Measurements from ENCODE around the gene ERG28.
"Not testable (repeated sequence)": the region's sequence is repeated elsewhere in the genome, so short reads cannot be mapped to it uniquely, and the experiment has no call there.

The ERG28 gene

DNA sequence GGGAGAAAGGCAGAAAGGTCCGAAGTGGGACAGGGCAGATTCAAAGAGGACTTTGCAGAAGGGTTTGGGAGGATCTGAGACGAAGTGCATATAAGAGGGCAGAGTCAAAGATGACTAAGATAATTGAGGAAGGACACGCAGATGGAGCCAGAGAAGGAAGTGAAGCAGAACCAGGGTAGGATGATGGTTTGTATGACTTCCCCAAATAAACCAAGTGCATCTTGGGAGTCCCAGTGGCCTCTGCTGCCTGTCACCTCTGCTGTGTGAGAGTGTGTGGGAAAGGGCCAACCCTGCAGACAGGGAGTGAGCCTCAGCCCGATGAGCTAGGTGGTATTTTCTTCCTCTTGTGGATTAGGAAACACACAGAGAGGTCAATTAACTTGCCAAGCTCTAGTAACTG lies 45.5 kb downstream of the ERG28 start:
- DNase-seq: no peak

DNA sequence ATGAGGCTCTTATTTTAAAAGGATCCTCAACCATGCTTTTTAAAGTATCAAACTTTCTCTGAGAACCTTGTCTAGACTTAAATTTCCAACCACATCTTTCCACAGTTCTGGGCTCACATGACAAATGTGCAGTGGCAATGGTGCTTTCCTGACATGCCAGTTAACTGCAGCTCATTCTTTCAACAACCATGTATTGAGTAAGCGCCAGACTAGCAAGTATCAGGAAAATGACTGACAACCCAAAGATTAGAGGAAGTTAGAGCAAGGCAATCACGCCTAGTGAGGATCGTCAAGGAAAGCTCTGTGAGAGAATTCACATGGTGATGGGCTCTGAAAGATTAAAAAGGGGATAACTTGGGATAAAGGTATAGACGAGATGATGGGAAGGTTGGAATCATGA lies 46.5 kb downstream of the ERG28 start:
- DNase-seq: no peak

DNA sequence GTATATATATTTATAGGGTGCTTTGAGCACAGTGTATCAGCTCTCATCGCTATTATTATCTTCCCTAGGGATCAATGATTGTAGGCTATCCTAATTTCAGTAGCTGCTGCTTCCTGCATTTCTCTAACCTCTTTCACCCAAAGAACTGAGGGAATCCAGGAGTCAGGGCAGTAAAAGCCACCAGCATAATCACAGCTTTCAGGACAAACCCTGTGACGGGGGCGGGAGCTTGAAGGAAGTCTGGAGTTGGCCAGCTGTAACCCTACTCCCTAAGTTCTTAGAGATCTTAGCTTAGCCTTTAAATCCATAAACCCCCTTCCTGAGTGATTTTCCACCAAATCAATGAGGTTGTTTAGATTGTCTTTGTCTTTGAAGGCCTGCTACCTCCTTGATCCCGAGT lies 48.5 kb downstream of the ERG28 start:
- DNase-seq: no peak

DNA sequence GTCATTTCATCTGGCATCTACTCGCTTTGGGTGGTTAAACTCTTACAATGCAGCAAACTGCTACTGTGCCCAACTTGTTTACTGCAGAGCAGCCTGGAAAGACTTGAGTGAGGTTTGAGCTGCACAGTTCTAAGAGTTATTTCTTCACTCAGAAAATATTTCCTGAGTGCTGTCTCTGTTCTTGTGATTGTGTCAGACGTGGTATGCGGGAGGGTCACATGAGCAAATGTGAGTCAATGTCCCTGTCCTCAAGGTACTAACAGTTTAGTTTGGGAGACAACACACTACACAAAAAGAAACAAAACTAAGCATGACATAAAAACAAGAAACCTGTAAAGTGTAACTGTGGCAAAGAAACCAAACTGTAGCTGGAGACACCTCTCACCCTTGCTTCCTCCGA lies 49.8 kb downstream of the ERG28 start:
- no peak for DNase-seq

DNA sequence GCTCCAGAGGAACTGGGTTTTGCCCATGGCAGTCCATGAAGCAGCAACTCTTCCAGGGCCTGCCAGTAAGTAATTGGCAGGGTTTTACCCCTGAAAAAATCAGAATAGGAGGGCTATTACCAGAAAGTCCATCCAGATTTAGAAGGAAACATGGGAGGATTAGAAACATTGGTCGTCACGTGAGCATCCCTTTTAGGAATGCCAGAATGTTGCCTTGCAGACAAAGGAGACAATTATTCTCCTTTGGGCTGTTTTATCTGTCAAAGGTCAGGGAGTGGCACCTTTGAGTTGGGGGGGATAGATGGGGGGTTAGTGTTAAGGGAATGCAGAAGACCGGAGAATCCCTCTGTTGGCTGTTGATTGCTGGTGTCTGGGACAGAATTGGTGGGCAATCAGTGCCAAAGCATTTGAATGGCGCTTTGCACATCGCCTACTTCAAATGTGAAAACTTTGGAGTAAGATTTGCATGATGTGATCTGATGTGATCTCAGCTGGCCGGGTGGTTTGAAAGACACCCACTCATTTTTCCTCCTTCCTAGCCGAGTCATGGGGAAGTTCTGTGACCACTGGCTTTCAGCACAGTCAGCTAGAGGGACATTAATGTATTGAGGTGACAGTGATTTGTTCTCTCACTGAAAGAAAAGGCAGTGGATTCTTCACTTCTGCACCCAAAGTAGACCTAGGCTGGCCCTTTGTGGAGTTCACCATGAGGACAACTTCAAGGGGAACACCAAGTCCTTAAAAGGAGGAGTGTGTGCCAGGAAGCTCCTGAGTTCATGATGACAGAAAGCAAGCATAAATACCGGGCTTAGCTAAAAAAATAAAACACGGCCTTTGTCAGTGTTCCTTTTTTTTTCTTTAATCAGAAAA lies 50.8 kb downstream of the ERG28 start:
- DNase-seq: no peak

DNA sequence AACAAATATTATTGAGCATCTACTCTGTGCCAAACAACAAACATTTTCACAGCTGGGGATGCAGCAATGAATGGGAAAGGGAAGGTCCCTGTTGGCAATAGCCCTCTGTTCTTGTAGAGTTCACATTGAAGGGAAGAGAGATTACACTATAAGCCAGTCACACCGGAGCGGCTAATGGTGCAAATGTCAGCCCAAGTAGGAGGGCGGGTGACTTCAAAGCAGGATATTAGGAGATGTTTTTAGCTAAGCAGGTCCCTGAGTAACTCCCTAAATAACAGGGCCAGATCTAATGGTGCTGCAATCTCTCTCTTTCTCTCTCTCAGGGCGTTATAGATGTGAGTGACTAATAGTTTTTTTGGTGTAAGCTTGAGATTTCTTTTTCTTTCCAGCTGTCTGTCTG lies 51.6 kb downstream of the ERG28 start:
- DNase-seq: no peak

DNA sequence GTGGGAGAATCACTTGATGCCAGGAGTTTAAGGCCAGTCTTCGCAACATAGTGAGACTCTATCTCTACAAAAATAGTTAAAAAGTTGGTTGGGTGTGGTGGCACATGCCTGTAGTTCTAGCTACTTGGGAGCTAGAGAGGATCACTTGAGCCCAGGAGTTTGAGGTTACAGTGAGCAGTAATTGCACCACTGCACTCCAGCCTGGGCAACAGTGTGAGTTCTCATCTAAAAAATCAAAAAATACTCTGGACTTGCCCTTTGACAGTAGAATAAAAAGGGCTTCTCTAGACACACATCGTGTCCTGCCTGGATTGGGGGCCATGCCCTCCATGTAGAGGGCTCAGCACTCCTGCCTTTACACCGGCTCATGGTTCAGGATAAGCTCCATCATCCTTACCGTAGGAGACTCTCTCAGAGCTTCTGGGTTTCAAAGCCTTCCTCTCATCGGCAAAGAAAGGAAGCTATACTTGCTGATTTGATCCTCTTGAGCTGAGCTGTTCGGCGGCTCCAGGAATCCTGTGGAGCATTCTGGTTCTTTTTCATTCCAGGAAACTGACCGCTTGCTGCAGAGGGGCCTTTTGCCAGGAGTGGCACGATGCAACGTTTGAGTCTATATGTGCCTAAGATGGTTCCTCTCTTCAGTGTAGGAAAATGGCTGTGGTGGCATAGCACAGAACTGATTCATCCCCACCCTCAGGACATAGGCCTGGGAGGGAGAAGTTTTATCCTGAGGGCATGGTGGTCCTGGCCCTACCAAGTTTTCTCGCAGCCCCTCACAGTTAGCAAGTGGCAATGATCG lies 52.6 kb downstream of the ERG28 start:
- DNase-seq: no peak

DNA sequence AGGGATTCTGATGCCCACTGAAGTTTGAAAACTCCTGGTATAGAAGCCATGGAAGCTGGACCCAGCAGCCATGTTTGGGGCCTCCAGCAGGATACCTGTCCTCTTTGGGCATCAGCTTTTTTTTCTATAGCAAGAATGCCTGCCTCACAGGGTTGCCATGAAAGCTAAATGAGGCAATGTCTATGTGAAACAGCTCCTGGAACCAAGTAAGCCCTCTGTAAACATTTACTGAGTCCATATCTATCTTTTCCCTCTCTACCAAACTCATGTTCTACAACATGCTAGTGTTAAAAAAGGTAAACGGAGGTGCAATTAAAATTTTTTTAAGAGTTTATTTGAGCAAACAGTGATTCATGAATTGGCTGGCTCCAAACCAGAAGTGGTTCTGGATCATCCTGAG lies 53.6 kb downstream of the ERG28 start:
- DNase-seq: no peak

DNA sequence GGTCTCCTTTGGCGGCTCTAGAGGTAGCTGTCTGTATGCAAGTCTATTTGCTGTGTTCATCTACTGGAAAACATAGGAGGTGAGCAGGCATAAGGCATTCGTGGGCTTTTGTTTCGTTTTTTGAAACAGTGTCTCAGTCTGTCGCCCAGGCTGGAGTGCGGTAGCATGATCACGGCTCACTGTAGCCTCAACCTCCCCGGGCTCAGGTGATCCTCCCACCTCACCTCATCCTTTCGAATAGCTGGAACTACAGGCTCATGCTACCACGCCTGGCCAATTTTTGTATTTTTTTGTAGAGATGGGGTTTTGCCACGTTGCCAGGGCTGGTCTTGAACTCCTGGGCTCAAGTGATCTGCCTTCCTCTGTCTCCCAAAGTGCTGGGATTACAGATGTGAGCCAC lies 54.8 kb downstream of the ERG28 start:
- no peak for DNase-seq

DNA sequence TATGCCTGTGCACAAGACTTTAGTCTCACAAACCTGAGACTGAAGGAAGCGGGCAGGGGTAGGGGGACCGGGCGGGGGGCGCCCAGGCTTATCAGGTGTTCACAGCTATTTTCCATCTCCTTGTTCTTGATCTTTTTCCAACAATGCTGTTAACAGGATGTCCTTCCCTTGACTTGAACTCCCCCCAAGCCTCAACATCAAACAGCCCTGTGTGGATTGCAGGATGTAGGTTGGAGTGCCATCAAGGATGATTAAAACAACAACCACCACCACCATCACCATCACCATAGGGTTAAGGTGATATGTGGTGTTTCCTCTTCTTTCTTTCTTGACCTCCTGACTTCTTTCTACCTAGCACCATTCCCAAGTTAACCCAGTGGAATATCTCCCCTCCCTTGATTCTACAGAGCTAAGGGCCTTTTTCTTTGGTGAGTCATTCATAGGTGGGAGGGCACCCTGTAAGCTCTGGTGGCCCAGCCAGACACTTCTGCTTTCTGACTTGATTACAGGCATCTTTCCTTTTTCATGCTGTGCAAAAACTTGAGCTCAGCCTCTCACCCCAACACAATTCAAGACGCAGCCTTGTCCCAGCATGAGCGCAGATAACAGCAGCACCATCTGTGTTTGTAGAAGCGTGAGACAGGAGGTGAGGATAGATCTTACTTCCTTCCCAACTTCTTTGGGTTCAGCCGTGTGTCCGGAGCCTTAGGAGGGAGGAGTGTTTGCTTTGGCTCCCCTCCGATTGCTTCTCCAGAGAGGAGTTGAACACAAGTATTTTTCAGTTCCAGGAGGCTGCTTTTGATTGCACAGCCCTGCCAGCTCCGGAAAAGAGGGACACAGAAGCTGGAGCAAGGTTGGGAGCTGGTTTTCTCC lies 55.5 kb downstream of the ERG28 start:
- DNase-seq: no peak

DNA sequence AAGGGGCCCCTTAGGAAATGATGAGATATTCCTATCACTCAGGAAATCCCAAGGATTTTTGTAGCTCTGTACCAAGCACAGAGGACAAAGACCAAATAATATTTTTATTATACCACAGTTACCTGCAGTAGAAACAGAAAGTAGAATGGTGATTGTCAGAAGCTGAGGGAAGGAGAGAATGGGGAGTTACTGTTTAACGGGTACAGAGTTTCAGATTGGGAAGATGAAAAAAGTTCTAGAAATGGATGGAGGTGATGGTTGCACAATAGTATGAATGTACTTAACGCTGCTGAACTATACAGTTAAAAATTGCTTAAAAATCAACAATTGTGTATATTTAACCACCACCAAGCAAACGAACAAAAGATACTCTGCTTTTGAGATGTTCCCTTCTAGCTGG lies 58.2 kb downstream of the ERG28 start:
- DNase-seq: no peak

DNA sequence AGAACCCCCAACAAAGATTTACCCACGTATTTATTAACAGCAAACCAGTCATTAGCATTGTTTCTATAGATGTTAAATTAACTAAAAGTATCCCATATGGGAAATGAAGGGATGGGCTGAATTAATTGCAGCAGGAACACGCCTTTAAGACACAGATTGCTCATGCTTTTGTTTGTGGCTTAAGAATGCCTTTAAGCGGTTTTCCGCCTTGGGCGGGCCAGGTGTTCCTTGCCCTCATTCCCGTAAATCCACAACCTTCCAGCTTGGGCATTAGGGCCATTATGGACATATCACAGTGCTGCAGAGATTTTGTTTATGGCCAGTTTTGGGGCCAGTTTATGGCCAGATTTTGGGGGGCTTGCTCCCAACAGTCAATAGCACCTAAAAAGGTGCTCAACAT lies 59.6 kb downstream of the ERG28 start:
- not testable (repeated sequence) for DNase-seq

DNA sequence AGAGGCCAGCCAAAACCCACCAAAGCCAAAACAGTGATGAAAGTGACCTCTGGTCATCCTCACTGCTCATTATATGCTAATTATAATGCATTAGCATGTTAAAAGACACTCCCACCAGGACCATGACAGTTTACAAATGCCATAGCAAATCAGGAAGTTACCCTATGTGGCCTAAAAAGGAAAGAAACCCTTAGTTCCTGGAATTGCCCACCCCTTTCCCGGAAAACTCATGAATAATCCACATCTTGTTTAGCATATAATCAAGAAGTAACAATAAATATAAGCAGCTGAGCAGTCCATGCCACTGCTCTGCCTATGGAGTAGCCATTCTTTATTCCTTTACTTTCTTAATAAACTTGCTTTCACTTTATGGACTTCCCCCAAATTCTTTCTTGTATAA lies 60.6 kb downstream of the ERG28 start:
- DNase-seq: not testable (repeated sequence)
